C4-2B (cell line): ENCODE data around the gene ZNF521.

Experiments used
- H3K27ac ChIP-seq: fragments of 450-650 bp; 2 replicates; pipeline ENCODE4 v1.5.1; 2017
- ZFX ChIP-seq: fragments of 450-650 bp; IDR thresholded peaks from 2 replicates; pipeline ENCODE4 v1.6.1; 2017
- TF ChIP-seq, protein P1 (sequence below): fragments of 450-650 bp; conservative IDR thresholded peaks from 2 replicates; pipeline ENCODE4 v1.5.1; 2017; ENCODE audit warnings: mild to moderate bottlenecking

ZNF521 gene

DNA sequence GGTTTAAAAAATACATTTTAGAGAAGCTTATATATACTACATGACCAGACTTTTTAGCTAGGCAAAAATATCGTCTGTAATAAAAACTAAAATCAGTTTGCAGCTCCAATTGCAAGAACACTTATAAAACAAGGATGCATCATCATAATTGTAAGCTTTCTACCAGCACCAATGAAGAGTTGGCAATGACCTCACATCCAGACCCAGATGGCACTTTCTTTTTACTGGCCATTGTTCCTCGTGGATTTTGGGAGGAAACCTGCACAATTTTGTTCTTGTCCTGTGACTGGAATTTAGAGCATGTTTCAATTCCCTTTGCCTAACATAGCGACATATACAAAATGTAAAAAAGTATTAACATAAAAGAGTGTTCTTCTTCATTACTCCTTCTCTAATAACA, 174.3 kb downstream of the ZNF521 start:
- no peak overlapping the region for H3K27ac ChIP-seq
- no peak for TF ChIP-seq ZFX
- TF ChIP-seq, protein P1, sequence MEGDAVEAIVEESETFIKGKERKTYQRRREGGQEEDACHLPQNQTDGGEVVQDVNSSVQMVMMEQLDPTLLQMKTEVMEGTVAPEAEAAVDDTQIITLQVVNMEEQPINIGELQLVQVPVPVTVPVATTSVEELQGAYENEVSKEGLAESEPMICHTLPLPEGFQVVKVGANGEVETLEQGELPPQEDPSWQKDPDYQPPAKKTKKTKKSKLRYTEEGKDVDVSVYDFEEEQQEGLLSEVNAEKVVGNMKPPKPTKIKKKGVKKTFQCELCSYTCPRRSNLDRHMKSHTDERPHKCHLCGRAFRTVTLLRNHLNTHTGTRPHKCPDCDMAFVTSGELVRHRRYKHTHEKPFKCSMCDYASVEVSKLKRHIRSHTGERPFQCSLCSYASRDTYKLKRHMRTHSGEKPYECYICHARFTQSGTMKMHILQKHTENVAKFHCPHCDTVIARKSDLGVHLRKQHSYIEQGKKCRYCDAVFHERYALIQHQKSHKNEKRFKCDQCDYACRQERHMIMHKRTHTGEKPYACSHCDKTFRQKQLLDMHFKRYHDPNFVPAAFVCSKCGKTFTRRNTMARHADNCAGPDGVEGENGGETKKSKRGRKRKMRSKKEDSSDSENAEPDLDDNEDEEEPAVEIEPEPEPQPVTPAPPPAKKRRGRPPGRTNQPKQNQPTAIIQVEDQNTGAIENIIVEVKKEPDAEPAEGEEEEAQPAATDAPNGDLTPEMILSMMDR, result no peak

DNA sequence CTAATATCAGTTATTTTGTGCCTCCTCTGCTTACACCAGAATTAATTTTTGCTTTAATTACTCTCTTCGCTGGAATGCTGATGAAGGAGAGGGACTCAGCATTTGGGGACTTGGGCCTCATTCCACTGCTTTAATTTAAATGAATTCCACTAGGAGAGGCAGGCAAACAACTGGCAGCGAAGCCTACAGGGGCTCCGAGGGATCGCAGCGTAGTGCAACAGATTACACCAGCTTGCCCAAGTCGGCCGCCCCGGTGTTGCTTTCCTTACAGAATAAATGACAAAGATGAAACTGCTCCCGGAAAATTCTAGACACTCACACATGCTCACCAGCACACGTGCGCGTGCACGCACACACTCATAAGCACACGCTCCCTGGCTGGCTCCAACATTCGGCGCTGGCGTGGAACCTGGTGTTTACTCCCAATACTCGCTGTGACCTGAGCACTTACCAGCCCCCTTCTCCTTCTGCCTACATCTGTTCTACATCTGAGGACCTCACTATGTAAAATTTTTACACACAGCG, 175.4 kb downstream of the ZNF521 start:
- no peak for TF ChIP-seq ZFX
- TF ChIP-seq, protein P1, result no peak; the same call in 1 of the 2 replicates
- H3K27ac ChIP-seq, result no peak overlapping the region

DNA sequence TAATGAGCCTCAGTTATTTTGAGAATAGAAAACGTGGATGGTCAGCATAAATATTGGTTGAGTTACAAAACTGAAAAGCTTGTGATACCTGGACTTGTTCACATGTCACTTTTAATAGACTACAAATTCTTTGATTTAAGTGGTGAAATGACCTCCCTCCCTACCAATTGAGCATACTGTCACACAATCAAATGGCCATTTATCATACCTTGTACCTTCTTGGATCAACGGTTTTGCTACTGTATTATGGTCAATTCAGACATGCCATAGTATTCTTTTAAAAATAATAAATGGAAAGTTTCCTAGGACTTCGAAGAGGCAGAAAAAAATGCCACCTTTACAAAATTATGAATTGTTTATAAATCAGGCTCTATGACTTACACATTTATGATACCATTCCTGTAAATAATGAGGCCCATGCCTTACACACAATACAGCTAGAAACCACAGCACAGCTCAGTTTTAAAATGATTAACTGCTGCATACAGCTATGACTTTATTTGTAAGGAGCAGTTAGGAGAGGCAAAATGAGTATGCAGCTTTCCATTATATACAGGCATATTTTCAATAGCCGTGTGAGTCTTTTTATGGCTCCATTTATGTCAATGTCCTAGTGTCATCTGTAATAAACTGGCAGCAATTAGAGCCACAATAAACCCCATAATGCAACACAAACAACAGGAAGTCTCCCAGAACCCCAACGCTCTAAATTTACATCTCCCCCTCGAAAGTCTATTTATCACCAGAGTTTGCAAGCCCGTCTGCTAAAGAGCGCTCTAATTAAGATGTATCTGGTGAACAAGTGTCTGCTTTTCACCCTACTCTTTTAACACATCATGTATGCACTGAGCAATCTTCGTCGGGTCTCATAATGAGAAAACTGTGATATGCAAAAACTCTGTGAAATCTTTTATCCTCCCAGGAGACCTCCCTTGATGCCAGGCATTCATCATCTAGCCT, 176.1 kb downstream of the ZNF521 start:
- TF ChIP-seq ZFX, result no peak
- TF ChIP-seq, protein P1, result no peak

DNA sequence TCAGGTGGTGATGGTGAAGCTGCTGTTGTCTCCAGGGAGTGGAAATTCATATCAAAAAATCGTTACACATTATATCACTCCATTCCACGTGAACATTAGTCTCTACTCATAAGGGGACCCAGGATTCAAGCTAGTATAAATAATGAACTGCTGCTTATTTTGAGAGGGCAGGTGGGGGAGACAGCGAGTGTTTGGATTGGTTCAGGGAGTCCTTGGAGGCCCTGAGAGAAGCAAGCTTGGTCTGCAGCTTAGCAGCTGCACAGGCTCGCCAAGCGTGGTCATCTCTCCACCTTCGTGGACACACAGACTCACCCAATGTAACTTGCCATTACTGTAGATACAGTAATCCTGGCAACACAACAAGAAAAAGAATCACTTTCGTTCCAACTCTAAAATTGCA, 177.6 kb downstream of the ZNF521 start:
- no peak overlapping the region for H3K27ac ChIP-seq
- TF ChIP-seq, protein P1, result no peak
- TF ChIP-seq ZFX, result no peak

More for the DNA sequence above, 176.1 kb downstream of the ZNF521 start:
- no peak overlapping the region for H3K27ac ChIP-seq

DNA sequence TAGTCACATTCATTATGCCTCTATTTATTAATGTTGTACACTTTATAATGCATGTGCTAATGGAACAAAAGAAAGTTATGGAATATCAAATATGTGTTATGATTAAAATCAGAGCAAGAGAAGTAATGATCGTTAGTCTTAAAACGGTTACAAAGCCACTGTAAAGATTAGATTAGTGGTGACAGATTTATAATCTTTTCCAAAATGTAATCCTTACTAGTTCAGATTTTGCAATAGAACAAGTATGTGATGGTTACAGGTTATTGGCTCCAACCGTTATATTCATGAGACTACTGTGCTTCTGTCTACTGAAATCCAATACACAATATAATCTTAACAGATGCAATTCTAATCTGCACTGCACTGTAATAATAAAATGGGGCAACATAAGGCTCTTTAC, 180.6 kb downstream of the ZNF521 start:
- TF ChIP-seq, protein P1, result no peak
- no peak for TF ChIP-seq ZFX
- H3K27ac ChIP-seq, result no peak overlapping the region

DNA sequence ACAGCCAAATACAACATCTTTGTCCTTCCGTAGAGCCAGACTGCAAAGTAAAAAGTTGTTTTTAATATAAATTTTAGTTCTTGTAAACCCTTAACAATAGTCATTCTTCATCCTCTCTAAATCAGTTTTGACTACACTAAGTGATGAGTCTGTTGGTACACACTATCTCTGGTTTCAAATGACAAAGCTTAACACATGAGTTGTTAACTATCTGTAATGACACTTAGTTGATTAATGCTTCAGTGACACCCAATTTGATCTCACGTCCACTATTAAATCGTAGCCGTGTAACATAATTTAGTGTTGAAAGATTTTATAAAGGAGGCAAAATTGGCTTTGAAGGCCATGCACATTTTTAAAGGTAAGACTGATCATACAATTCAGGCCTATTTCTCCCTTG, 181.6 kb downstream of the ZNF521 start:
- TF ChIP-seq, protein P1, result no peak
- no peak for TF ChIP-seq ZFX
- H3K27ac ChIP-seq, result no peak overlapping the region

DNA sequence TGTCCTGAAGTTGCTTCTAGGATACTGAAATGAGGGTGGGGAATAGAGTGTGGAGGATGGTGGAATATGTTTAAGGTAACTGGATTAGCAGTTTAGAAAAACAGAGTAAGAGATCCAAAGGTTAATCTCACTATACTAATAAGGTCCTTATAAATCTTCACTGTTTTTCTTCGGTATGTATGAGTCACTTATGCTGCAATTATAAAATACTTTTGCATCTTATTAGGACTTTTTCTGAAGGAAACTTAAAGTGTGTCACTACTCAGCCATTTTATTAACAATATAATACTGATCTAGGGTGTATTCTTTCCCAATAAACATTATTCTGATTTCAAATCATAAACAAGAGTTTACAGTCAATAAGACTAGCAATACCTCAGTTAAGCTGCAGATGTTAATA, 182.3 kb downstream of the ZNF521 start:
- H3K27ac ChIP-seq, result no peak overlapping the region
- no peak for TF ChIP-seq ZFX
- TF ChIP-seq, protein P1, result no peak
